ENCODE results near the gene IRF4.
"Not testable (repeated sequence)": the region's sequence is repeated elsewhere in the genome, so short reads cannot be mapped to it uniquely, and the experiment has no call there.

IRF4 gene

DNA sequence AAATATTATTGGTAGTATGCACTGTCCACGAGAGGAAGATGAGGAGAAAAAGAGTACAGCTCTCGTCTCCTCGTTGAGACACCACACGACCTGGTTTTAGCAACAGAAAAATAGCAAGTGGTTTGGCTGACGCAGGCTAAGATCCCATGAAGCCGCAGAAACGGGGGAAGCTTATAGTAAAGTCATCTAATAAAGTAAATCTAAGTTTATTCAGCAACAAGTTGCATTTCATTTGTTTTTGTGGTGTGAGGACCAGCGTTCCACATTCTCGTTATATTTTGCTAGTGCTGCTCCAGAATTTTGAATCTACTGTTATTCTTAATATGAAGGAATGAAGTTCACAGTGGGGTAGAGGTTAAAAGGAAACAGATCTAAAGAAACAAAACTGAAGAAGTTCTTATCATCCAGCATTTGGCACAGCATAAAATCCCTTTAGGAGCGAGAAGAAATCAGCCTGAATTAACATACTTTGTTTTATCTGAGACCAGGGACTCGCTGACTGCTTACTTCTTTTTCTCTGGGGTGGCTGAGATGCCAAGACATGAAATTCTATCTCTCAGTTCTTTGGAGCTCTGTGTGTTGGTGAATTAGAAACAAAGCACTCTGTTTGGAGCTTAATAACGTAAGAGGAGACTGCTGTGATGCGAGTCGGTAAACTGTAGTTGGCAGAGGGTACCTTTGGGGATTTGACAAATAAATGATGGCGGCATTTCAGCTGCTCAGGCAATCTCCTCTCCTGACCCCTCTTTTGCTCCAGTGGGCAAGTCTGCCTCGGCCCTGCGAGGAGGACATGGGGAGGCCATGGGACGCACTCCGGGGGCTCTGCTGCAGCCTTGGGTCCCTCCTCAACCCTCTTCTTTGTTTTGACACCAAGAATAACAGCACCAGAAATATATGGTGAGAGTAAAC is 24.9 kb upstream of the IRF4 start:
- no peak for DNase-seq

DNA sequence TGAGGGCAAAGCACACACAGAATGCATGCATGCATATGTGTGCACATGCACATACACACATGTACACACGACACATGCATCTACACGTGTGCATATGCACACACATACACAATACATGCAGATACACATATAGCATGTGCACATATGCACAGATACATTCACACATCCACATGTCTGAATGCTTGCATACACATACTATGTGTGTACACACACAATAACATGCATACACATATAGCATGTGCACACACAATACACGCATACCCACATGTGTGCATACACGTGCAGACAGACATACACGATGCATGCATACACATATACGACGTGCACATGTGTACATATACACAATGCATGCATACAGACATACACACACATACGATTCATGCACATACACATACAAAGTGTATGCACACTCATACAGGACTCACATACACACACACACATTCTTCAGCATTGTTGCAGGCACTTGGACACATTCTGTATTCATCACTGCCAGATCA is 24.2 kb upstream of the IRF4 start:
- DNase-seq, result no peak

DNA sequence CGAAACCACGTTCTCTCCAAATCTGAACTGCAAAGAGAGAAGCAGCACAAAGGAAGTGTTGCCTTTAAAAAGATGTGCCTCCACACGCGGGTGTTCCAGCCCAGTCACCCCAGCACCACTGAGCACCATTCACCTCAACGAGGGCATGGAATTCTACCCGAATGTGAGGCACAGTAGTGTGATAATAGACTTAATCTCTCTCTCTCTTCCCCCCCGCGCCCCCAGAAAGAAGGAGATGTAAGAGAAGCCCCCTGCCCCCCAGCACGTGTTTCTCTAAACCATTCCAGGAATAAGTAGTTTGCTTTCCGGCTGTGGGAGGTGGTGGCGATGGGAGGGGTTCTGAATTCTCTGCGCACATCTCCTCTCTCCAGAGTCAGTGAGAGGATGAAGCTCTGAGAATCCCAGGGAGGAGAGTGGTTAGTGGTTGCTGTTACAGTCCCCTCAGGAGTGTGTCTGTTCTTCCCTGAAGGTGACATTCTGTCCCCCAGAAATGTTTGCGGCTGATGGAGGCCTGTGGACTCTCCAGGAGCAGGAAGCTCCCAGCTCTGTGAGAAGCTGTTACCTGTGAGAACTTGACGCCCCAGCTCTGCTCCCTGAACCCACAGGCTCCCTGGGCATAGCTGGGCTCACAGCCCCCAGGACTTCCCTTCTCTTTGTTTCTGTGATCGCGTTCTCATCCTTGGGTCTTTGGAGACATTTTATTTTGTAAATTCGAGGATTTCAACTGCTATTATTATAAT is 23.5 kb upstream of the IRF4 start:
- DNase-seq, result no peak

DNA sequence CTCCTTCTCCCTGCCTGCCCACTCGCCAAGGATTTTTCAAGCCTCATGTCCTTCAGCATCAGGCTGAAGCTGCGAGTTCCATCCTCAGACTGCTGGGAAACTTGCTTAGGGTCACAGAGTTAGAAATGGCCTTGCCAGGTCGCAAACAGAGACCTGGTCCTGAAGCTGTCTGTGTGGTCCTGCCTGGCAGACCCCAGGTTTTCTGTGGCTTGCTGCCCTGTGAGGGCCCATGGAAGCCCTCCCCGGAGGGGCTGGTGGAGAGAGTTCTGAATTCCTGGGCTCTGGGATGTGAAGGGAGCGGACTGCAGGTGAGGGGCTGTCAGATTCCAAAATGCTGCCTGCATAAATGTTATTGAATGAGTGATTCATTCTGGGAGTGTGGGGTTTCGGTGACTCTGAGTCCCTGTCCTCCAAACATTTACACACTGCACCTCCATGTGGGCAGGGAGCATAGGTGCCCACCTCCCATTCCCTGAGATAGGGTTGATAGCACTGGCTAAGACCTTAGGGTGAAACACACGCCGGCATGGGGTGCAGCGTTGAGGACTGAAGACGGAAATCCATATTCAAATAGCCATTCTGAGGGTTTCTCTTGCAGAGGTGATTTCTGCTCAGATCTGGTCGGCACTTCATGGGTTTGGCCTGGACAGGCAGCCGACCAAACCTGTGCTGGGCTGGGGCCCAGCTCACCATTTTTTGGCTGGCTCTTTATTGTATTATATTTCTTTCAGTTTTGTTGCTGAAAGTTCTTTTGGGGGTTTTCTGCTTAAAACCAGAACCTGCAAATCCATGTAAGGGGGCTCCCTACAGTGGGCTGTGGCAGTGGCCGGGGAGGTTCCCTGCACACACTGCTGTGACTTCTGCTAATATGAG is 21.8 kb upstream of the IRF4 start:
- DNase-seq, result no peak

DNA sequence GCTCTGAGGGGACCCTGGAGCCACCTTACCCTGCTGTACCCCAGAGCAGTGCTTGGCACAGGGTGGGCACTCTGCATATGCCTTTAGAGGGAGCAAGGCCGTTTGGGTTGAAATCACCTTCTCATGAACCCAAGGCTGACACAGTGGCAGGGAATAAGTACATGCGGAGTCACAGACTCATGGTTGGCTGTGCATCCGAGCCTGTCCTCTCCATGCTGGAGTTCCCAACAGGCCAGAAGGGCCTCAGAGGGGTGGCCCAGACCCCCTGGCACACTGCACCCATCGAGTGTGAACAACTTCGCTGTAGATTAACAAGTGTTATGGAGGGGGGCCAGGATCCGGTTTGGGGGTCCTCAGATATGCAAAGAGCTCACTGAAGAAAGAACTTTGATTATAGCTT is 21.0 kb upstream of the IRF4 start:
- no peak for DNase-seq

DNA sequence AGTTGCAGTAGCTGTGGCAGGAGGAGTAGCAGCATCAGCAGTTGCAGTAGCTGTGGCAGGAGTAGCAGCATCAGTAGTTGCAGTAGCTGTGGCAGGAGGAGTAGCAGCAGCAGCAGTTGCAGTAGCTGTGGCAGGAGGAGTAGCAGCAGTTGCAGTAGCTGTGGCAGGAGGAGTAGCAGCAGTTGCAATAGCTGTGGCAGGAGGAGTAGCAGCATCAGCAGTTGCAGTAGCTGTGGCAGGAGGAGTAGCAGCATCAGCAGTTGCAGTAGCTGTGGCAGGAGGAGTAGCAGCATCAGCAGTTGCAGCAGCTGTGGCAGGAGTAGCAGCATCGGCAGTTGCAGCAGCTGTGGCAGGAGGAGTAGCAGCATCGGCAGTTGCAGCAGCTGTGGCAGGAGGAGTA is 19.7 kb upstream of the IRF4 start:
- not testable (repeated sequence) for DNase-seq

DNA sequence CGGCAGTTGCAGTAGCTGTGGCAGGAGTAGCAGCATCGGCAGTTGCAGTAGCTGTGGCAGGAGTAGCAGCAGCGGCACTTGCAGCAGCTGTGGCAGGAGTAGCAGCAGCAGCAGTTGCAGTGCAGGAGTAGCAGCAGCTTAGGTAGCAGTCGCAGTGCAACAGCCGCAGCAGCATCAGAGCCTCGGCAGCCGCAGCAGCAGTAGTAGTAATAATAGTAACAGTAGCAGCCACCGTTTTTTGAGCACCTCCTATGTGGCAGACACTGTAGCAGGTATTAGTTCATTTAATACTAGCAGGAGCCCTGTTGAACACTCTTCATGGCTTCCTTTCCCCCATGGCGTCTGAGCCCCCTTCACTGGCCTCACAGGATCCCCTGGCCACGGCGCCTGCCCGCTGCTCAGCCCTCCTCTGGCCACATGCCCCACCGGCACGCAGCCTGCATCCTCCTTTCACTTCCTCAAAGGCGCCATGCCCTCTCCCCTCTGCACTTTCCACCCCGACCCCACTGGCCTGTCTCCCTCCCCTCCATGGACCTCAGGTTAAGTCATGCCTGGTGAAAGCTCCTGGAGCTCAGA is 19.1 kb upstream of the IRF4 start:
- DNase-seq, result no peak

DNA sequence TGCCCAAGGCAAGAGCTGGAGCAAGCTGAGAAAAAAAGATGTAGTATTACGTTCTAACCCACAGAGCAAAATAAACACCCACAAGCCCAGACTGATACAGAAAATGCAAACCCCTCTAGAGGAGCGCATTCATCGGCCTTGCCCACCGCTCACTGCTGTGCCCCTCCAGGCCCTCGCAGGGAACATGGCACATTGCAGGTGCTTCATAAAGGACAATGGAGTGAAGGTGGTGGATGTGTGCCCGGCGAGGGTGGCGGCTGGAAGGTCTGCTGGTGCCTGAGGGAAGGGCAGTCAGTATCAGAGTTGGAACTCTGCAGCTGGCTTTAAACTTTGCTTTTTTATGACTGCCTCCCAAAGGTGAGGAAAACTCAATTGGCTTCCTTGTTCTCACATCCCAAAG is 18.5 kb upstream of the IRF4 start:
- no peak for DNase-seq

DNA sequence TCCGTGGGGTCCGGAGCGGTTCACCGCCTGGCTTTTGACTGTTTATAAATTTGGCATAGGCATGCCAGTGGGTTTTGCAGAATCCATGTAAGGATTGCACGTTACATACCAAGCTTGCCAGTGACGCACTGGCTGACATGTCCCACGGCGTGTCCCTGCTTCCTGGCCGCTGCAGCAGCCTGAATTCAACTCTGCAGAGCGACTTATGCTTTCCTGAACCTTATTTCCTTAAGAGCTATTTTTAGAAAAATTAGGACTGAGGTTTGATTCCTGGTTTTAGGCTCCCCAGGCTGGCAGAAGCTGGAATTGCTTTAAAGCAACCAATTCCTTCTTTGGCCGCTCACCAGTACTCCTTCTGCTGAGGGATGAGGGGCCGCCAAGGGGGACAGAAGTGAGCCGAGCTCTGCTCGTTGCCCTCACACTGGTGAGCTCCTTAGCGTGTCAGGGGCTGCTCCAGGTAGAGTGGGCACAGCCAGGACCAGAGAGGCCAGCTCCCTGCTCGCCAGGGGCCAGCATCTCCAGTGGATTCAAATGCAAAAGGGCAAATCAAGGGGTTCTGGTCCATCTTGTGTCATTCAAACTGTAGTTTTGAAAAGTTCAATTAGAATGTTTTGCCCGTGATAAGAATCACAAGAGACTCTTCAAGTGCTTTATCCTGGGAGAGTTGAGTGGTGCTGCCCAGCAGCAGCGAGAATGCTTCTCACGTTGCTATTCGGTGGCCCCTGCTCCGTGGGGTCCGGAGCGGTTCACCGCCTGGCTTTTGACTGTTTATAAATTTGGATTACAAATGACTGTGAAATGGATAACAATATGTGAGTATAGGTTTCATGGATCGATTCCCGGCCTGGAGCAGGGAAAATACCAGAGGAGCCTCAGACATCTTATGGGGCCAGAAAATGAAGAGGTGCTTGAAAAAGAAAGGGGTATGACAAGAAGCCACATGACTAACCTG is 17.5 kb upstream of the IRF4 start:
- no peak for DNase-seq

DNA sequence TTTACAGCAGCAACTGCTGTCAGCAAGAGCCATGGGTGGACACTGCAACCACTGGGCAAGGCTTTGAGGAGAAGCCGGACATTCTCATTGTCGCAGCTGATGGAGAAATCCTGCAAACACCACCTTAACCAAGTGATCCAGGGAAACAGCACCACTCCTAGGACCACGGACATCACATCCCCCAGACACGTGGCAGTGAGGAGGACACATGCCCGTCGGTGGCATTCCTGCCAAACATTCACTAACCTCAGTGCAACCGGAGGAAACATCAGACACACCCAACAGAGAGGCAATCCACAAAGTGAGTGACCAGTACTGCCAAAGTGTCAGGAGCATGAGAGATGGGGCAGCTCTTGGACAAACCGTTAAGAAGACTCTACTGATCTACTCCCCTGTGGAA is 16.6 kb upstream of the IRF4 start:
- no peak for DNase-seq

DNA sequence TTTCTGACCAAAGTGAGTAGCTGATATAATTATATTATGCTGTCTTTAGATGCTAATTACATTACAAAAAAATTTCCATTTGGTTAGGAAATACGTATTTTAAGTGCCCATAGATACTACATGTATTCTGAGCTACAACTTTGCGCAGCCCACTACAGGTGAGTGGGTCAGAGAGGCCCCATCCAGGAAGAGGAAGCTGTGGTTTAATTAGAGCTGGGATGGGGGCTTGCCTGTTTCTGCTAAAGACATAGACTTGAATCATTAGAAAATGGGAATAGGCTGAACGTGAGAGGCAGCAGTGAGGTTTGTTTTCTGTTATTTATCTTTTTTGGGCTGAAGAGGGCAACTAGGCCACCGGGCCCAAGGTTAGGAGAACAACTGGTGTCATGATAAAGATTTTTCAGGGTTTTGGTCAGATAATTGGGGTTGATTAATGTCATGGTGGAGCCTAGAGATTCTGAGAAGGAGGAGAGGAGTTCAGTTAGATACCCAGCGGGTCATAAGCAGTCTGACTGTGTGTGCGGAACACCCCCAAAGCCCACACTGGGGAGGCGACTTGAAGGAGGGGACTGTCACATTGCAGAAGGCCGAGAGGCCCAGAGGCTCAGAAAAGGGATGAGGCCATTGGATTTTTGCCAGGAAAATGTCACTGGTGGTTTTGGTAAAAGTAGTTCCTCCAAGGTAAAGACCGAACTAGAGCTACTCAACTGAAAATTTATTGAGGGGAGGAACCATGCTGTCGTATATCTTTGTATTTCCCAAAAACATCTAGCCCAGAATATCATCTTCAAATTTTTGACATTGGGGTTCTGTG is 14.5 kb upstream of the IRF4 start:
- no peak for DNase-seq

DNA sequence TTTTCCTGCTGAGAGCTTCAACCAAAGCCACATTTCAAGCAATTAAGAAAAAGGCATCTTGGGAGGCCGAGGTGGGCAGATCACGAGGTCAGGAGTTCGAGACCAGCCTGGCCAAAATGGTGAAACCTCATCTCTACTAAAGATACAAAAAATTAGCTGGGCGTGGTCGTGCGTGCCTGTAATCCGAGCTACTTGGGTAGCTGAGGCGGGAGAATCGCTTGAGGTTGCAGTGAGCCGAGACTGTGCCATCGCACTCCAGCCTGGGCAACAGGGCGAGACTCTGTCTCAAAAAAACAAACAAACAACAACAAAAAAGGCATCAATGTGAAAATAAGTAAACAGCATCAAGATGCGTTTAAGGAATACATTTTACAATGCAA is 13.9 kb upstream of the IRF4 start:
- not testable (repeated sequence) for DNase-seq

DNA sequence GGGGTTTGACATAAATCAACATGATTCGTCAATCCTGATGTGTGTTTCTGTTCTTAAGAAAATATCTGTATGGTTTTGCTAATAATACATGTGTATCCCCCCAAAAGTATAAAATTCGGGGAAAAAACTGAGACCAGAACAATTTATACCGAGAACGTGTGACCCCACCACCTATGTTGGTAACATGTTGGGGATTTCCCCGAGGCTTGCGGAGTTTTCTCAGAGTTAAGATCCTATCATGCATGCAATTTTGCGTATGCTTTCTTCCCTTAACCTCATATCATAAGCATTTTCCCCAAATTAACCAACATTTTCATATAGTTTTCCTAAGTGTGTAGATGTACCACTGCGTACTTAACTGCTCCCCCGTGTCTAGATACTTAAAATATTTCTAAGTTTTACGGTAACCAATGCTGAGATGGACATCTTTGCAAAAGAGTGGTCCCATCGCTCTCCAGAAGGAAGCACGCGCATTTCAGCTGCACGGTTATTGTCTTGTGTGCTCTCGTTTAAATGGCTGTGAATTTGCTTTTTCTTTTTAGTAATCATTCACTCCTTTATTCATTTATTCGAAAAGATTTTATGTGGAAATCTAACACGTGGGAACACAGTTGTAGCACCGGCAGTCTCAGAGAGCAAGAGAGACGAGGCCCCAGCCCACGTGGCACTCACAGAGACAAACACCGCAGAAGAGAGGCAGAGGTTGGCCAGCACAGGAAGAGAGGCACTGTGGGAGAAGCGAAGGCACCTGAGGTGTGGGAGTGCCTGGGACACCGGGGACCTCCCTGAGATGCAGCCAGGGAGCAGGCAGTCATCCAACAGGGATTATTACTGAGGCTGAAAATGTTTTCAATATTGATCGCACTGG is 13.2 kb upstream of the IRF4 start:
- DNase-seq, result no peak

DNA sequence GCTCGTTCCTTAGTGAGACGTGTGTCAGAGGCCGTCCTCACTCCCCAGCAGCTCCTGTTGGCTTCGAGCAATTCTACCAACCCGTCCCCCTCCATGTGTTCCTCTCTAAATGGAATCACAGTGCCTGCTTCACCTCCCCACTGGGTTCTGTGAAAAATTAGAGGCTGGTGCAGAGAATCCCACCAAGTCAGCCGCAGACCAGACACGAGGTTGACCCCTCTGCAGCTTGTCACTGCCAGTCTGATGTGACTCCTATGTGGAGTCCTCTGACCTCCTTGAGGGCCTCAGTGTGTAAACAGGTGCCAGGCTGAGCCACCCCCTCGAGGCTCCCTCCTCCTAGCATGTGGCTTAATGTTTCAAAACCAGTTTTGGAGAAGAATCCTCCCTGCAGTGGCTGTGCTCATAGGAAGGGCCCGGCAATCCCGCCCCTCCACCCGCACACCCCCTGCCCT is 12.6 kb upstream of the IRF4 start:
- DNase-seq, result no peak

DNA sequence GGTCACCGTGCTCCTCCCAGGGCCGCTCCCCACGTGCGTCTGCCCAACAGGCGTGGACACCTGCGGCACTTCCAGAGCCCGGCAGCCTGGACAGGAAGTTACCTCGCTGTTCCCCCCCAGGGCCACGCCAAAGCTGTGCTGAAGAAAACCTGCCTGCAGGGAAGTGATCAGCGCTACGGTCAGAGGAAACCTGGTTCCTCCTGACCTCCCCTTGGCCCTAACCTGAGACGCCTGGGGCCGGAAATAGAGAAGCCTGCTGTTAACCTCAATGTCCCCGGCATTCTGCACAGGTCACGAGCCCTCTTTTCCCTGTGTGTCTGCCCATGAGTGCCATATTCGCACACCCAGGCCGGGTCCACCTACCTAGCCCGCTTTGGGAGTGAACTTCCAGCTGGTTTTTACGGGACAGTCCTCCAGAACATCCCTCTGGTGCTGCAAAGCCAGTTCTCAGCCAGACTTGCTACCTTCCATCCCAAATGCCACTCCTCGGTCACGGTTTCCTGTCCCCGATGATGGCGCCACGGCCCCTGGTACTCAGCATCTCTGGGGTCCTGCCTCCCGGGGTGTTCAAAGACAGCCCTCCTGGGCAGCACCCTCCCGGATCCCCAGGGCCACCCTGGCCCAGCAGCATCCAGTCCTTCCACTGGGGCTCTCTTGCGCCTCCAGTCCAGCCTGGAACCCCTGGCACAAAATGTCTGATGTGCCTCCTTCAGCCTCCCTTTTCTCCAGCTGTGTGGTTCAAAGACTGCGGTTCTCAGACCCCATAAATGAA is 12.0 kb upstream of the IRF4 start:
- DNase-seq, result no peak

DNA sequence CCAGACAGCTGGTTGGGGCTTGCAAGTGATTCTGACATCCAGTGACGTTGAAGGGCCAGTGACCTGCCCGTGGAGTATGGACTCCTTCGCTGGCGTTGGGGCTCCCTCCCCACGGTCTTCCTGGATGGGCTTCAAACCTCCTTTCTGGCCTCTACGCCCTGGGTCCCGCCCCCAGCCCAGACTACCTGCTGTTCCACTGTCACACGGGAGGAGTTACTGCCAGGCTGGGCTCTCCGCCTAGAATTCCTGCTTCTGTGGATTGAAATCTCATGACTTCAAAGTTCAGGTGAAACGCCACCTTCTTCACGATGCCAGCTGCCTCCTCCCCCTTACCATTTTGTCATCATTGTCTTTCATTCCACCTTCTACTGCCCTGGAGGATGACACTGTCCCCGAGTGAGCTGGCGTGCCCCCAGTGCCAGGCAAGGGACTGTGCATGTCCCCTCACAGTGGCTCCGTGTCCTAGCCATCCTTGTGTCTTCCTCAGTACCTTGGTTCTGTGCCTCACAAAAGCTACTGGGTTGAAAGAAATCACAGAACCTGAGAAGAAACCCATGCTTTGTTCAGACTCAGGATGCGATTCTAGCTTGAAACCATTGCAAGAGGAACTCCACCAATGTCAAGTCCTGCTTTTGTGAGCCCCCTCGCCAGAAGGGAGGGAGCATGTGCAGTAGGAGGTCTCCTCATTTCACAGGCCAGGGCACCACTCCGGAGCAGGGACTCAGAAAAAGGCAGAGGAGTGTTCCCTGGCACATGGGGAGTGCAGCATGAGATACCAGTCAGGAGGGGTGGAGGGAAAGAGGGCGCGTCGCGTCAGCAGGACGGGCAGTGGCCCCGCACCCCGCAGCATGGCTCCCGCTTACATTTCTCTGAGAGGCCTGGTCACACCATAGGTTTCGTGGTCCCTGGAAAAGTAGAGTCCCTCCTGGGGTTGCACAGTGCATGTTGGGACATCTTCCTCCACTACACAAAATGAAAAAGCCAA is 11.0 kb upstream of the IRF4 start:
- DNase-seq, result no peak

DNA sequence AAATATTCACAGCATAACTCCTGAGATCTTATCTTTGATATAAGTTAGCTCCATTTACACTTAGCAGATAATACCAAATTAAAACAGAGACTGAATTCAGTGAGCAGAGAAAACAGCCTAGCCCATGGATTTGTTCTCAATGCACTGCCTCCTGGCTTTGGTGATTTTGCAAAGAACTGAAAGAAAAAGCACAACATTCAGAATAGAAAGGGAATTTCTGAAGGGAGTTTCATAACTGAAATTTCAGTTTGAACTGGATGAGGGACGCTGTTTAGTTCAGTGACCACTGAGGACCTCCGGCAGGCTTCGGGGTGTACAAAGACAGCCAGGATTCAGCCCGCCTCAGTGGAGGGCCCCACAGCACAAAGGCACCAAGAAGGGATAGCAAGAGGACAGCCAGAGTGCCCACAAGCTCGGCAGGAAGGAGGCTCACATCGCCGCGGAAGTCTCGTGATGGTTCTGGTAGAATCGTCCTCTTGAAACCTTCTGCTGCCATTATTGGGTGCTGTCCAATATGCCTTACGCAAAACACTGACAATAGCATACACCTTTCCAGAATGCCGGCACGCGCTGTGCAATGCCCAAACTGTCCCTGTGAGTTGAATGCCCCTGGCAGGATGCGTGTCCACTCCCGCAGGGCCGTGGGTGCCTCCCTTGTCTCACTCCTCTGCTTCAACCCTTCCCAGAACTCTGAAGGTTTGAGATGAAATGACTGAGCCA is 9.7 kb upstream of the IRF4 start:
- no peak for DNase-seq

Measured in MV-4-11 (cell line).